DOHH2 (cell line): ENCODE measurements around the gene GLUL.

Source experiments
- H3F3A ChIP-seq: fragments of 200-600 bp; sonication (generic), shearing (Covaris generic); 2 replicates; pipeline ENCODE4 v1.6.0; 2016; ENCODE audit warnings: antibody characterized with exemption, mild to moderate bottlenecking; ENCODE audit not compliant: control insufficient read depth, insufficient read depth
- H3K27ac ChIP-seq: fragments of 200-600 bp; sonication (generic); 2 replicates; pipeline ENCODE4 v1.5.1; 2014; ENCODE audit warnings: low read depth, mild to moderate bottlenecking, low read length, moderate library complexity
- H3K27me3 ChIP-seq: fragments of 200-600 bp; sonication (generic); 2 replicates; pipeline ENCODE4 v1.6.1; 2014; ENCODE audit warnings: mild to moderate bottlenecking, low read length, mixed read lengths; ENCODE audit not compliant: control insufficient read depth
- H3K36me3 ChIP-seq: fragments of 200-600 bp; sonication (generic); 2 replicates; pipeline ENCODE4 v1.6.1; 2014; ENCODE audit warnings: mild to moderate bottlenecking, low read length, moderate library complexity, mixed read lengths; ENCODE audit not compliant: control insufficient read depth
- H3K4me1 ChIP-seq: fragments of 200-600 bp; sonication (generic); 2 replicates; pipeline ENCODE4 v1.6.1; 2014; ENCODE audit warnings: mild to moderate bottlenecking, low read length, mixed read lengths; ENCODE audit not compliant: control insufficient read depth
- H3K4me2 ChIP-seq: fragments of 200-600 bp; sonication (generic); 2 replicates; pipeline ENCODE4 v1.6.0; 2014; ENCODE audit warnings: mild to moderate bottlenecking, low read length, moderate library complexity
- H3K4me3 ChIP-seq: fragments of 200-600 bp; sonication (generic); 2 replicates; pipeline ENCODE4 v1.5.1; 2014; ENCODE audit warnings: mild to moderate bottlenecking, low read length, mixed read lengths
- H3K79me2 ChIP-seq: fragments of 200-600 bp; sonication (generic); 2 replicates; pipeline ENCODE4 v1.6.1; 2014; ENCODE audit warnings: mild to moderate bottlenecking, low read length, mixed read lengths; ENCODE audit not compliant: control insufficient read depth
- H3K9me2 ChIP-seq: fragments of 200-600 bp; sonication (generic); replicated peaks from 2 replicates; pipeline ENCODE4 v1.6.1; 2014; ENCODE audit warnings: mild to moderate bottlenecking, low read length, mixed read lengths; ENCODE audit not compliant: control insufficient read depth
- H3K9me3 ChIP-seq: fragments of 200-600 bp; sonication (generic); 2 replicates; pipeline ENCODE4 v1.6.1; 2014; ENCODE audit warnings: antibody characterized with exemption, low read length, mixed read lengths; ENCODE audit not compliant: control insufficient read depth, insufficient read depth
- H4K20me1 ChIP-seq: fragments of 200-600 bp; sonication (generic); 2 replicates; pipeline ENCODE4 v1.6.0; 2014; ENCODE audit warnings: low read depth, mild to moderate bottlenecking, antibody characterized with exemption, low read length, moderate library complexity; ENCODE audit not compliant: control insufficient read depth, insufficient read depth
- CTCF ChIP-seq: fragments of 200-600 bp; sonication (generic); IDR thresholded peaks from one replicate; pipeline ENCODE4 v1.5.1; 2014; ENCODE audit warnings: antibody characterized with exemption, mild to moderate bottlenecking, low read depth, low read length; ENCODE audit not compliant: poor library complexity, severe bottlenecking
- EZH2phosphoT487 ChIP-seq: fragments of 200-600 bp; sonication (generic); IDR thresholded peaks from 2 replicates; pipeline ENCODE4 v1.6.1; 2017; ENCODE audit warnings: borderline replicate concordance, mild to moderate bottlenecking, antibody characterized with exemption, low read length, moderate library complexity, mixed read lengths

The GLUL gene

GRCh38 chr1:182426442-182427430 lies 35.1 kb upstream of the GLUL start:
- Histone ChIP-seq H3K4me2 (no peak overlapping the region), H3K27ac (no peak overlapping the region), H3K79me2 (no peaks in the 10 kb centered on the region), H4K20me1 (no peaks in the 10 kb centered on the region), H3K4me3 (no peak overlapping the region), H3F3A (no peaks in the 10 kb centered on the region), H3K4me1 (peaks cover 7% of the 10 kb centered on the region), H3K9me2 (no peaks in the 10 kb centered on the region), H3K9me3 (no peaks in the 10 kb centered on the region), H3K36me3 (no peaks in the 10 kb centered on the region), H3K27me3 (peaks cover 3% of the 10 kb centered on the region; the same call in 1 of the 2 replicates)
- TF ChIP-seq CTCF (no peak), EZH2phosphoT487 (no peak)

- no peaks in the 10 kb centered on the region for H3K9me2 ChIP-seq
- H3K4me2 ChIP-seq = no peak overlapping the region
- no peaks in the 10 kb centered on the region for H3K36me3 ChIP-seq
- no peaks in the 10 kb centered on the region for H3K79me2 ChIP-seq
- no peak for TF ChIP-seq EZH2phosphoT487
- TF ChIP-seq CTCF = no peak
- H4K20me1 ChIP-seq = no peaks in the 10 kb centered on the region
- no peaks in the 10 kb centered on the region for H3K9me3 ChIP-seq
- H3K27ac ChIP-seq = no peak overlapping the region
- H3K27me3 ChIP-seq = peaks cover 7% of the 10 kb centered on the region
- no peaks in the 10 kb centered on the region for H3K4me1 ChIP-seq
- H3K4me3 ChIP-seq = no peak overlapping the region
- H3F3A ChIP-seq = no peaks in the 10 kb centered on the region
Observed at GRCh38 chr1:182415789-182416188, 24.2 kb upstream of the GLUL start.

GRCh38 chr1:182413969-182414368 lies 22.4 kb upstream of the GLUL start:
- no peaks in the 10 kb centered on the region for H3F3A ChIP-seq
- H3K27me3 ChIP-seq = peaks cover 7% of the 10 kb centered on the region; the same call in 1 of the 2 replicates
- H3K27ac ChIP-seq = no peak overlapping the region
- no peak overlapping the region for H3K4me3 ChIP-seq
- no peaks in the 10 kb centered on the region for H3K9me2 ChIP-seq
- no peaks in the 10 kb centered on the region for H3K4me1 ChIP-seq
- H4K20me1 ChIP-seq = no peaks in the 10 kb centered on the region
- no peaks in the 10 kb centered on the region for H3K36me3 ChIP-seq
- H3K79me2 ChIP-seq = no peaks in the 10 kb centered on the region
- no peaks in the 10 kb centered on the region for H3K9me3 ChIP-seq
- TF ChIP-seq EZH2phosphoT487 = no peak
- TF ChIP-seq CTCF = no peak
- no peak overlapping the region for H3K4me2 ChIP-seq
